ENCODE measurements around the gene PIK3R5.
"Not testable (repeated sequence)": the region's sequence is repeated elsewhere in the genome, so short reads cannot be mapped to it uniquely, and the experiment has no call there.

PIK3R5 gene

GRCh38 chr17:8859027-8859803, 106.3 kb downstream of the PIK3R5 start:
- no peak for DNase-seq (ENCODE audit: low read depth in 3 of 3)

DNA sequence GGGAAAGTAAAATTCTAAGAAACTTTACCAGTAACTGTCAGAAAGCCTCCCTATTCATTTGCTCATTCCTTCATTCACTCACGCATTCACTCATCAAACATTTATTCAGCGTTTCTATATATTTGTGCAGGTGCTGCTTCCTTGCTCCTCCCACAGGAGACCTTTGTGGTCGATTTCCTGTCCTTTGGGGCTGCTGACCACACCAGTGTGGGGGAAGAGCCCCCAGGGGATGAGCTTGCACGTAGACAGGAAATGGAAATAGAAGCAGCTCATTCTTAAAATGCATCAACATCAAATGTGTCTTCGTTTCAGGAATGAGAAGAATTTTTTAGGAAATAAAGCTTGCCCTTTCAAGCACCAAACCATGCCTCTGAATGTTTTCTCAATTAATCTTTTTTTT, 107.6 kb downstream of the PIK3R5 start:
- peak in 1 of 3 experiments; percentile 32 for DNase-seq (ENCODE audit: low read depth in 3 of 3)

- DNase-seq (ENCODE audit: low read depth in 3 of 3) = no peak
These were observed 108.5 kb downstream of the PIK3R5 start for GRCh38 chr17:8856869-8857575.

GRCh38 chr17:8856205-8856603, 109.3 kb downstream of the PIK3R5 start:
- not testable (repeated sequence) for DNase-seq (ENCODE audit: low read depth in 3 of 3)

GRCh38 chr17:8855477-8856204, 109.9 kb downstream of the PIK3R5 start:
- DNase-seq (ENCODE audit: low read depth in 3 of 3) = no peak

GRCh38 chr17:8851600-8851999, 113.9 kb downstream of the PIK3R5 start:
- no peak for DNase-seq (ENCODE audit: low read depth in 3 of 3)

DNA sequence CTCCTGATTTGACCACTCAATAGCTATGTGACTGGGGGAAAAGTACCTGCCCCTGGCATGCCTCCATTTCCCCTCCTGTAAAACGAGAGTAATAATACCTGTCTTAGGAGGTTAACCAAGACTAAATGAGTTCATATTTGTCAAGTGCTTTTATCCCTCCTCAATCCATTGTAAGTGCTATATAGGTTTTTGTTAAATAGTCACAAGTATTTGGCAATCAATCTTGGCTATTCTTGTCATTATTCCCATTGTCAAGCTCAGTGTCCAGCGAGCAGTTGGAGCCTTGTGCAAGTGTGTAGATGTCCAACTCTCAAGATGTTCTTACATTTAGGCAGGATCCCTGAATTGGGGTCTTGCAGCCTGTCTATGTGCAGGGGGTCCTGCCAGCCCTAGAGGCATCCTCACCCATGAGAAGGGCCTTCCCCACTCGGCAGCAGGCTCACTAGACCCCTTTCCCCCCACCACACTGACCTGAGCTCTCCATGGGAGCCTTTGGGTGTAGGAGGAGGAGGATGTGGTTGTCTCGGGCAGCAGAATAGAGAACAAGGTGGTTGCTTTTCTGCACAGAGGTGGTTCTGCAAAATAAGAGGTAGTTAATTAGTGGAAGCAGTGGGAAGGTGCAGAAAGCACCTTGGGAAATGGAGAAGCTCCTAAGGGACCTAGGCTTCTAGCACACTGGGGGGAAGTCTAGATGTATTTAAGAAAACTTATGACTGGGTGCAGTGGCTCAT, 116.0 kb downstream of the PIK3R5 start:
- DNase-seq (ENCODE audit: low read depth in 3 of 3) = no peak

DNA sequence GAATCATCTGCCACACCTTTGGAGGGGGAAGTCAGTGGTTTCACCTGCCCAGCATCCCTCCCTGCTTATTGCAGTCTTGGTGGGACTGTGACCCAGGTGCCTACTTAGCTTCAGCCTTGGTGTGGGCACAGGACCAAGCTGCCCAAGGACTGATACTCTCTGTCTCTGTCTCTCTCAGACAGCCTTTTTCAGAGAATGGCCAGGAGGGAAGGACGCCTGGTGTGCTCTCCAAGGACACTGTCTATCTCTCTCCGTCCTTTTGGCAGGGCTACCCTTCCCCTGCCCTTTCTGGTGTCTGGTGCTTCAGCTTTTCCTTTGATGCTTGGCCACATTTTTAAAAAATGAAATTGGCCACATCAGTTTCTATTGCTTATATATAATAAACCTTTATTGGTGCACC, 117.6 kb downstream of the PIK3R5 start:
- no peak for DNase-seq (ENCODE audit: low read depth in 3 of 3)

GRCh38 chr17:8846768-8847211, 118.7 kb downstream of the PIK3R5 start:
- no peak for DNase-seq (ENCODE audit: low read depth in 3 of 3)

DNA sequence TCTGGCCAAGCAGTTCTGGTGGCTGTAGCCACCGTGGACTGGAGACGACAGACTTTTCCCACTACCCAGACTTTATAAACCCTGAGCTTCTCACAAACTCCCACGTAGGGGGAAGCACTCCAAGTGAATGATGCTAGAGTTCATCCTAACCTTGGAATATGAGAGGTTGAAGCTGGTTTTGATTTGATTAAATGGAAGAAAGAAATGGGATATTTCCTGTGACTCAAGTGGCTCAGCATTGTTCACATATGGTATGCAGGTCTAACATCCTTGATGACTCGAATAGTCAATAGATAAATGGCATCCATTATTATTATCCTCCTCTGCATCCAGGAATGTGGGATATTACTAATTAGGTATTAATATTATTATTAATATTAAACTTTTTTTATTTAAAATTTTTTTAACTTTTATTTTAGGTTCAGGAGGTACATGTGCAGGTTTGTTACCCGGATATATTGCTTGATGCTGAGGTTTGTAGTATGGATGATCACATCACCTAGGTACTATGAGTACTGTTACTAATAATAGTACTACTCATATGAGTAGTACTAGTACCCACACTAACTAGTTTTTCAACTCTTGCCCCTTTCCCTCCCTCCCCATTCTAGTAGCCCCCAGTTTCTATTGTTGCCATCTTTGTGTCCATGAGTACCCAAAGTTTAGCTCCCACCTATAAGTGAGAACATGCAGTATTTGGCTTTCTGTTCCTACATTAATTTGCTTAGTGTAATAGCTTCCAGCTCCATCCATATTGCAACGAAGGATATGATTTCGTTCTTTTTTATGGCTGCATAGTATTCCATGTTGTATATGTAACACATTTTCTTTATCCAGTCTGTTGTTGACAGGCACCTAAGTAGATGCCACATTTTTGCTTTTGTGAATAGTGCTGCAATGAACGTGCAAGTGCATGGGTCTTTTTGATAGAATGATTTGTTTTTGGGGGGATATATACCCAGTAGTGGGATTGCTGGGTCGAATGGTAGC, 121.0 kb downstream of the PIK3R5 start:
- no peak for DNase-seq (ENCODE audit: low read depth in 3 of 3)

- no peak for DNase-seq (ENCODE audit: low read depth in 3 of 3)
These were observed 122.2 kb downstream of the PIK3R5 start for GRCh38 chr17:8843344-8843743.

DNA sequence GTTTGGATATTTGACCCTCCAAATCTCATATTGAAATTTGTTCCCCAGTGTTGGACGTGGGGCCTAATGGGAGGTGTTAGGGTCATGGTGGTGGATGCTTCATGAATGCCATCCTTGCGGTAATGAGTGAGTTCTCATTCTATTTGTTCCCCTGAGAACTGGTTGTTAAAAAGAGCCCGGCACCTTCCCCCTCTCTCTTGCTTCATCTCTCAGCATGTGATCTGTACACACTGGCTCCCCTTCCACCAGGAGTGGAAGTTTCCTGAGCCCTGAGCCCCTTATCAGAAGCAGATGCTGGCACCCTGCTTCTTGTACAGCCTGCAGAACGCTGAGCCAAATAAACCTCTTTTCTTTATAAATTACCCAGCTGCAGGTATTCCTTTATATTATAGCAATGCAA, 123.7 kb downstream of the PIK3R5 start:
- no peak for DNase-seq (ENCODE audit: low read depth in 3 of 3)

DNA sequence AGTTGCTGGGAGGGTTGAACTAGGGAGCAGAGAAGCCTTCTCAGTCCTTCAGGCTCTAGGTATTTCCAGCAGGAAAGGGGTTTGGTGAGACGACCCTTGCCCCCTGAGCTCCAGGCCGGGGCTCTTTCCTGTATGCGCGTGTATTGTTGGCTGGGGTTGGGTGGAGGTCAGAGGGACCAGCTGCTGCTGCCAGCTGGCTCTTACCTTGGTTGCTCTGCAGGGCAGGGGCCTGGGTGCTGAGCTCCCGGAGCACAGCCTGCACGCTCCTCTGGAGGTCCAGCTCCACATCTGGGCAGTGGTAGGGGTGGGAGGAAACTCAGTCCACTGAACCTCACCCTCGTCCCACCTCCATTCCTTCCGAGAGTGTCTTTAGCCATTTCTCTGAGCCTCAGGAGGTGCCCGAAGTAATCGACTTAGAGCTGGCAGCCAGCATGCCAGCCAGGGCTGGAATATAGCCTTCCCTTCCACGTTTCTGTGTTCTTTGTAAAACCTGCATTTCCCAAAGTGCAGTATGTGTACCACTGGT, 126.0 kb downstream of the PIK3R5 start:
- no peak for DNase-seq (ENCODE audit: low read depth in 3 of 3)

DNA sequence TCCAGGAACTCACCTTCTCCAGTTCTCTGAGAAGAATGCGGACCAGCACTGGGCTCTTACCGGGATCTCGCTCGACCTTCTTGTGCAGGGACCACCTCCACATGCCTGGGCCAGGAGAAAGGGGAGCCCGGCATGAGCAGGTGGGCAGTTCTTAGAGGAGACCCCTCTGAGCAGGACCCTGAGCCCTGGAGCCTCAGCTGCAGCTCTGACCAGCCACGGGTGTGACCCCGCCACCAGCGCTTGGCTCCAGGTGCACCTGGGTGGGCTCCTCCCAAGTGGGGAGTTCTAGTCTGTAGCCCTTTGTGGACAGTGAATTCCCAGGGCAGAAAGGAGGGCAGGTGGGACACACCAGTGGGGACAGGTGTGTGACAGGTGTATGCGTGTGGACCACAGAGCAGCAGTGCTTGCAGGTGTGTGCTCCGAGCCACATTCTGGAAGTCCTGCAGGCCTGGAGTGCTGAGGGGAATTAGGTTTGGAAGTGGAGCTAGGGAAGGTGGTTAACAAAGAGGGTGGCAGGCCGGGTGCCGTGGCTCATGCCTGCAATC, 126.9 kb downstream of the PIK3R5 start:
- no peak for DNase-seq (ENCODE audit: low read depth in 3 of 3)

DNA sequence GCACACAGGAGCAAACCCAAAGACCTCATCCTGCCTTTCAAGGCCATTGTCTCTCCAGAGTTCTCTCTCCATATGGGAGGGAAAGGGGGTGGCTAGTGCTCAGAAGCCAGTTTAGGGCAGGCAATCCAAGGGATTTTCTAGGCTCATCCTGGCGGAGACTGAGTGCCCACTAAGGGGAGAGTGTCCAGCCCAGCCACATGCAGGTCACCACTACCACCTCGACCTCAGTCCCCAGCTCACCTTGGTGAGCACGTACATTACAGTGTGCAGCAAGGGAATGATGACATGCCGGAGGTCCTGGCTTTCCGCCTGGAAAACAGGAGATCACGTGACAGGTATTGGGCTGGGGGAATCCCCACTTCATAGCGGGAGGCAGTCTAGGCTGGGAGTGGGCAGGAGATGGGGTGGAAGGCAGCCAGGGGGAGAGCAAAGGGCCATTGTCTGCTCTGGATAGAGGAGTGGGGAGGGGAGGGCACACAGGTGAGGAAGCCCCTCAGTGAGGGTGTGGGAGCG, 127.9 kb downstream of the PIK3R5 start:
- DNase-seq (ENCODE audit: low read depth in 3 of 3) = no peak

GRCh38 chr17:8836821-8837562, 128.5 kb downstream of the PIK3R5 start:
- DNase-seq (ENCODE audit: low read depth in 3 of 3) = no peak

GRCh38 chr17:8835631-8836364, 129.7 kb downstream of the PIK3R5 start:
- DNase-seq (ENCODE audit: low read depth in 3 of 3) = no peak

GRCh38 chr17:8835106-8835505, 130.4 kb downstream of the PIK3R5 start:
- DNase-seq (ENCODE audit: low read depth in 3 of 3) = no peak
